ENCODE measurements around the gene KDM3A. TPM values are rescaled to one million over a fixed set of nuclear protein-coding genes. Genes with fewer than 3 reads are reported as not detected.

KDM3A gene
- total RNA-seq, 1 experiment from 2014 or later = 34.2 TPM

DNA sequence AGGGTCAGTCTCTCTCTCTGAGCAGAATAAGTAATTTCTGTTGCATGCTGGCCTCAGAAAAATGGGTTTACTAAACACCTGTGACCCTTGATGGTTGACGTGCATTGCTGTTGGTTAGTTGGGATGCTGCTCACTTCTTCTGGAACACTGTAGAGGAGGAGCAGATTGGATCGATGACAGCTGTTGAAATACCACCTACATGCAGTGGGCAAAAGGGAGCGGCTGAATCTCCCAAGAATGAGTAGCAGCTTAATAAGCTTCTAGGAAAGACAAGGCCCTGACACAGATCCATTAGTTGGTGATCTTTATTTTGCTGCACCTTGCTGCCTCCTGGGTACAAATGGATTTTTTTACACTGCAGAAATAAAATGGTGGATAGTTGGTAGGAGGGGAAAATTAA lies 43.2 kb downstream of the KDM3A start:
- ChIA-PET POLR2A (no interaction called here), CTCF (no interaction called here)
- H3K4me1 Mint-ChIP-seq = peaks cover 3% of the 10 kb centered on the region; the same call in 1 of the 2 replicates
- H3K9me3 Mint-ChIP-seq = no peaks in the 10 kb centered on the region
- no peak overlapping the region for H3K4me3 Mint-ChIP-seq
- ATAC-seq = no peak
- TF ChIP-seq FOXJ3 (CRISPR knock-in tag; IDR thresholded peaks at IDR 0.05; ENCODE audit: borderline replicate concordance) (no peak), ZNF425 (CRISPR knock-in tag; conservative IDR thresholded peaks at IDR 0.05) (no peak), USF1 (CRISPR knock-in tag; IDR thresholded peaks at IDR 0.05) (no peak), SOX15 (CRISPR knock-in tag; IDR thresholded peaks at IDR 0.05) (no peak), ZNF396 (CRISPR knock-in tag; IDR thresholded peaks at IDR 0.05; ENCODE audit: borderline replicate concordance) (no peak), E2F5 (CRISPR knock-in tag; IDR thresholded peaks at IDR 0.05) (no peak), NFE2L1 (CRISPR knock-in tag; IDR thresholded peaks at IDR 0.05) (no peak), ZNF121 (CRISPR knock-in tag; IDR thresholded peaks at IDR 0.05) (no peak), ERG (CRISPR knock-in tag; IDR thresholded peaks at IDR 0.05) (no peak), USF2 (CRISPR knock-in tag; IDR thresholded peaks at IDR 0.05) (no peak), SP1 (CRISPR knock-in tag; conservative IDR thresholded peaks at IDR 0.05) (no peak), ESRRA (CRISPR knock-in tag; IDR thresholded peaks at IDR 0.05; ENCODE audit: borderline replicate concordance) (no peak), IRF1 (CRISPR knock-in tag; IDR thresholded peaks at IDR 0.05) (no peak), PREB (CRISPR knock-in tag; IDR thresholded peaks at IDR 0.05; ENCODE audit: borderline replicate concordance) (no peak)
- TF ChIP-seq, protein P1, sequence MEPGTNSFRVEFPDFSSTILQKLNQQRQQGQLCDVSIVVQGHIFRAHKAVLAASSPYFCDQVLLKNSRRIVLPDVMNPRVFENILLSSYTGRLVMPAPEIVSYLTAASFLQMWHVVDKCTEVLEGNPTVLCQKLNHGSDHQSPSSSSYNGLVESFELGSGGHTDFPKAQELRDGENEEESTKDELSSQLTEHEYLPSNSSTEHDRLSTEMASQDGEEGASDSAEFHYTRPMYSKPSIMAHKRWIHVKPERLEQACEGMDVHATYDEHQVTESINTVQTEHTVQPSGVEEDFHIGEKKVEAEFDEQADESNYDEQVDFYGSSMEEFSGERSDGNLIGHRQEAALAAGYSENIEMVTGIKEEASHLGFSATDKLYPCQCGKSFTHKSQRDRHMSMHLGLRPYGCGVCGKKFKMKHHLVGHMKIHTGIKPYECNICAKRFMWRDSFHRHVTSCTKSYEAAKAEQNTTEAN (CRISPR knock-in tag; IDR thresholded peaks at IDR 0.05) = no peak
- TF ChIP-seq, protein P2, sequence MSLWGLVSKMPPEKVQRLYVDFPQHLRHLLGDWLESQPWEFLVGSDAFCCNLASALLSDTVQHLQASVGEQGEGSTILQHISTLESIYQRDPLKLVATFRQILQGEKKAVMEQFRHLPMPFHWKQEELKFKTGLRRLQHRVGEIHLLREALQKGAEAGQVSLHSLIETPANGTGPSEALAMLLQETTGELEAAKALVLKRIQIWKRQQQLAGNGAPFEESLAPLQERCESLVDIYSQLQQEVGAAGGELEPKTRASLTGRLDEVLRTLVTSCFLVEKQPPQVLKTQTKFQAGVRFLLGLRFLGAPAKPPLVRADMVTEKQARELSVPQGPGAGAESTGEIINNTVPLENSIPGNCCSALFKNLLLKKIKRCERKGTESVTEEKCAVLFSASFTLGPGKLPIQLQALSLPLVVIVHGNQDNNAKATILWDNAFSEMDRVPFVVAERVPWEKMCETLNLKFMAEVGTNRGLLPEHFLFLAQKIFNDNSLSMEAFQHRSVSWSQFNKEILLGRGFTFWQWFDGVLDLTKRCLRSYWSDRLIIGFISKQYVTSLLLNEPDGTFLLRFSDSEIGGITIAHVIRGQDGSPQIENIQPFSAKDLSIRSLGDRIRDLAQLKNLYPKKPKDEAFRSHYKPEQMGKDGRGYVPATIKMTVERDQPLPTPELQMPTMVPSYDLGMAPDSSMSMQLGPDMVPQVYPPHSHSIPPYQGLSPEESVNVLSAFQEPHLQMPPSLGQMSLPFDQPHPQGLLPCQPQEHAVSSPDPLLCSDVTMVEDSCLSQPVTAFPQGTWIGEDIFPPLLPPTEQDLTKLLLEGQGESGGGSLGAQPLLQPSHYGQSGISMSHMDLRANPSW (CRISPR knock-in tag; conservative IDR thresholded peaks at IDR 0.05; ENCODE audit: low read depth) = no peak
- TF ChIP-seq, protein P3, sequence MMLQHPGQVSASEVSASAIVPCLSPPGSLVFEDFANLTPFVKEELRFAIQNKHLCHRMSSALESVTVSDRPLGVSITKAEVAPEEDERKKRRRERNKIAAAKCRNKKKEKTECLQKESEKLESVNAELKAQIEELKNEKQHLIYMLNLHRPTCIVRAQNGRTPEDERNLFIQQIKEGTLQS (CRISPR knock-in tag; conservative IDR thresholded peaks at IDR 0.05) = no peak
- TF ChIP-seq, protein P4, sequence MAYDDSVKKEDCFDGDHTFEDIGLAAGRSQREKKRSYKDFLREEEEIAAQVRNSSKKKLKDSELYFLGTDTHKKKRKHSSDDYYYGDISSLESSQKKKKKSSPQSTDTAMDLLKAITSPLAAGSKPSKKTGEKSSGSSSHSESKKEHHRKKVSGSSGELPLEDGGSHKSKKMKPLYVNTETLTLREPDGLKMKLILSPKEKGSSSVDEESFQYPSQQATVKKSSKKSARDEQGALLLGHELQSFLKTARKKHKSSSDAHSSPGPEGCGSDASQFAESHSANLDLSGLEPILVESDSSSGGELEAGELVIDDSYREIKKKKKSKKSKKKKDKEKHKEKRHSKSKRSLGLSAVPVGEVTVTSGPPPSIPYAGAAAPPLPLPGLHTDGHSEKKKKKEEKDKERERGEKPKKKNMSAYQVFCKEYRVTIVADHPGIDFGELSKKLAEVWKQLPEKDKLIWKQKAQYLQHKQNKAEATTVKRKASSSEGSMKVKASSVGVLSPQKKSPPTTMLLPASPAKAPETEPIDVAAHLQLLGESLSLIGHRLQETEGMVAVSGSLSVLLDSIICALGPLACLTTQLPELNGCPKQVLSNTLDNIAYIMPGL (CRISPR knock-in tag; IDR thresholded peaks at IDR 0.05) = no peak
- H3K27ac Mint-ChIP-seq = no peak overlapping the region
- peaks cover 93% of the 10 kb centered on the region for H3K36me3 Mint-ChIP-seq
- DNase-seq (ENCODE audit: low spot score) = no peak
- no peaks in the 10 kb centered on the region for H3K27me3 Mint-ChIP-seq (ENCODE audit: low read depth)

All from WTC11 (cell line).